PFSK-1 (cell line): ENCODE results near the gene TMEM184B.

ENCODE experiments used
- FOXP2 ChIP-seq: optimal IDR thresholded peaks from 2 replicates; pipeline ENCODE3; 2011; ENCODE audit warnings: borderline replicate concordance, control low read depth, inconsistent platforms; ENCODE audit not compliant: insufficient read depth; ENCODE audit errors: extremely low read length, extremely low read depth
- POLR2AphosphoS5 ChIP-seq: IDR thresholded peaks from 2 replicates; pipeline ENCODE4 v1.6.1; 2012; ENCODE audit warnings: low read depth, mild to moderate bottlenecking, control low read depth, low read length, moderate library complexity
- SIN3A ChIP-seq: IDR thresholded peaks from 2 replicates; pipeline ENCODE4 v1.6.1; 2012; ENCODE audit warnings: mild to moderate bottlenecking, low read length, moderate library complexity, borderline replicate concordance; ENCODE audit not compliant: insufficient read depth
- TAF1 ChIP-seq: IDR thresholded peaks from 2 replicates; pipeline ENCODE4 v1.6.1; 2012; ENCODE audit warnings: low read length, control low read depth, borderline replicate concordance; ENCODE audit not compliant: insufficient read depth
- TF ChIP-seq, protein P1 (sequence below), 2 experiments: IDR thresholded peaks; 2 replicates each; pipeline versions ENCODE4 v1.6.1 to v1.8.0; 2011 to 2012; ENCODE audit warnings: low read depth in 2 of 2, low read length in 2 of 2, control low read depth in 1 of 2, inconsistent platforms in 1 of 2, mild to moderate bottlenecking in 1 of 2, moderate library complexity in 1 of 2; ENCODE audit not compliant: insufficient read depth in 1 of 2

The TMEM184B gene

GRCh38 chr22:38187413-38188212, 85.2 kb downstream of the TMEM184B start:
- peak; percentile 35 for TF ChIP-seq FOXP2
- TF ChIP-seq SIN3A: no peak
- TF ChIP-seq, protein P1, sequence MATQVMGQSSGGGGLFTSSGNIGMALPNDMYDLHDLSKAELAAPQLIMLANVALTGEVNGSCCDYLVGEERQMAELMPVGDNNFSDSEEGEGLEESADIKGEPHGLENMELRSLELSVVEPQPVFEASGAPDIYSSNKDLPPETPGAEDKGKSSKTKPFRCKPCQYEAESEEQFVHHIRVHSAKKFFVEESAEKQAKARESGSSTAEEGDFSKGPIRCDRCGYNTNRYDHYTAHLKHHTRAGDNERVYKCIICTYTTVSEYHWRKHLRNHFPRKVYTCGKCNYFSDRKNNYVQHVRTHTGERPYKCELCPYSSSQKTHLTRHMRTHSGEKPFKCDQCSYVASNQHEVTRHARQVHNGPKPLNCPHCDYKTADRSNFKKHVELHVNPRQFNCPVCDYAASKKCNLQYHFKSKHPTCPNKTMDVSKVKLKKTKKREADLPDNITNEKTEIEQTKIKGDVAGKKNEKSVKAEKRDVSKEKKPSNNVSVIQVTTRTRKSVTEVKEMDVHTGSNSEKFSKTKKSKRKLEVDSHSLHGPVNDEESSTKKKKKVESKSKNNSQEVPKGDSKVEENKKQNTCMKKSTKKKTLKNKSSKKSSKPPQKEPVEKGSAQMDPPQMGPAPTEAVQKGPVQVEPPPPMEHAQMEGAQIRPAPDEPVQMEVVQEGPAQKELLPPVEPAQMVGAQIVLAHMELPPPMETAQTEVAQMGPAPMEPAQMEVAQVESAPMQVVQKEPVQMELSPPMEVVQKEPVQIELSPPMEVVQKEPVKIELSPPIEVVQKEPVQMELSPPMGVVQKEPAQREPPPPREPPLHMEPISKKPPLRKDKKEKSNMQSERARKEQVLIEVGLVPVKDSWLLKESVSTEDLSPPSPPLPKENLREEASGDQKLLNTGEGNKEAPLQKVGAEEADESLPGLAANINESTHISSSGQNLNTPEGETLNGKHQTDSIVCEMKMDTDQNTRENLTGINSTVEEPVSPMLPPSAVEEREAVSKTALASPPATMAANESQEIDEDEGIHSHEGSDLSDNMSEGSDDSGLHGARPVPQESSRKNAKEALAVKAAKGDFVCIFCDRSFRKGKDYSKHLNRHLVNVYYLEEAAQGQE (IDR thresholded peaks at IDR 0.05; ENCODE audit: insufficient read depth in 1 of 2, low read depth in 2 of 2, low read length in 2 of 2): no peak
- no peak for TF ChIP-seq POLR2AphosphoS5
- no peak for TF ChIP-seq TAF1

- TF ChIP-seq FOXP2: no peak
- TF ChIP-seq, protein P1 (IDR thresholded peaks at IDR 0.05; ENCODE audit: insufficient read depth in 1 of 2, low read depth in 2 of 2, low read length in 2 of 2): peak in 1 of 2 experiments; percentile 58; a peak in 3 of 4 replicates
- no peak for TF ChIP-seq POLR2AphosphoS5
- TF ChIP-seq TAF1: no peak
- peak; percentile 46; the same call in 1 of the 2 replicates for TF ChIP-seq SIN3A
These were observed 86.4 kb downstream of the TMEM184B start for GRCh38 chr22:38186429-38186828.

GRCh38 chr22:38184788-38185187, 88.0 kb downstream of the TMEM184B start:
- TF ChIP-seq POLR2AphosphoS5 (no peak), TAF1 (no peak), FOXP2 (no peak), SIN3A (no peak)
- TF ChIP-seq, protein P1 (IDR thresholded peaks at IDR 0.05; ENCODE audit: insufficient read depth in 1 of 2, low read depth in 2 of 2, low read length in 2 of 2): no peak

DNA sequence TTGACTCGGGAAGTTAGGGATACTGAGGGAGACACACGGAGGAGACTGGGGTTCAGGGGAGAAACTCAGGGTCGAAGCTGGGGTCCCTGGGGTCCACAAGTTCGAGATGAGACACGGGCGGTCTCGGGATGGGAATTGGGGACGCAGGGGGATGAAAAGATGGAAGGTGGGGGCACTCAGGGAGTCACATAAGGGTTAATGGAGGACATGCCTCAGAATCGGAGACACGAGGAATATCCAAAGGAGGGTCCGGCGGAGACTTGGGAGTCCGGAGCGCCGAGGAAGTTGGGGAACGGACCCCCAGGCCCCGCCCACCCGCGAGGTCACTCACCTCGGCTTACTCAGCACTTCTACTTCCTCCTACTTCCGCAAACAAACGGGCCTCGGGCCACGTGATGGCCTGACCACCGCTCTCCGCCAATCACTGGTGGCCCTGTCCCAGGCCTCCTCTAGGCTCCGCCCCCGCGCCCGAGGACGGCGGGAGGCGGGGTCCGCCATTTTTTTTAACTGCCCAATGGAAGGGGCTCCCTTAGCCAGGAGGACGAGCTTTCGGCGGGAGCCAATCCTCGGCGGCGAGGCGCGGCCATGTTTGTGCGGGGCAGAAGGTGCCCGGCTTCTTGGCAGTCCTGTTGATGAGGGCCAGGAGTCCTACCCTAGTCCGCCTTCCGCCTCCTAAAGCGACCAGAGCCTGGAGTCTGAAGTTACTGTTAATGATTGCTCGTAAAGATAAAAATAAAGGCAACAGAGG, 91.2 kb downstream of the TMEM184B start, which contains the start of gene PLA2G6:
Gene PLA2G6, minus strand, starts transcription at position 378 of the 748 bp plus-strand sequence. CDS start 12,404 bp downstream, outside the sequence.
- TF ChIP-seq, protein P1 (IDR thresholded peaks at IDR 0.05; ENCODE audit: insufficient read depth in 1 of 2, low read depth in 2 of 2, low read length in 2 of 2): no peak
- no peak for TF ChIP-seq FOXP2
- TF ChIP-seq TAF1: 0 out of 2 replicates have a peak, but pooled peaks have one; percentile 4
- TF ChIP-seq SIN3A: peak; percentile 91; the same call in 1 of the 2 replicates
- TF ChIP-seq POLR2AphosphoS5: peak; percentile 52; the same call in 1 of the 2 replicates
